Glutamatergic neuron (in vitro differentiated cells): ENCODE results near the gene TMEM247. TPM values are rescaled to one million over a fixed set of nuclear protein-coding genes. Genes with fewer than 3 reads are reported as not detected.

Experiments used
- DNase-seq: peaks from one replicate; pipeline ENCODE4 v3.0.0; 2022
- H3K27ac Mint-ChIP-seq: one replicate; pipeline ENCODE4 v1.8.0; 2020; ENCODE audit warnings: mild to moderate bottlenecking, mixed read lengths, inconsistent platforms; ENCODE audit not compliant: unreplicated experiment
- H3K27me3 Mint-ChIP-seq: one replicate; pipeline ENCODE4 v1.8.0; 2020; ENCODE audit warnings: mild to moderate bottlenecking, moderate library complexity, mixed read lengths, inconsistent platforms; ENCODE audit not compliant: unreplicated experiment
- H3K36me3 Mint-ChIP-seq: one replicate; pipeline ENCODE4 v1.8.0; 2020; ENCODE audit warnings: mild to moderate bottlenecking, mixed read lengths, inconsistent platforms; ENCODE audit not compliant: unreplicated experiment
- H3K4me1 Mint-ChIP-seq: one replicate; pipeline ENCODE4 v1.8.0; 2020; ENCODE audit warnings: mild to moderate bottlenecking, low read depth, mixed read lengths, inconsistent platforms; ENCODE audit not compliant: unreplicated experiment
- H3K4me3 Mint-ChIP-seq: one replicate; pipeline ENCODE4 v1.8.0; 2020; ENCODE audit warnings: mild to moderate bottlenecking, mixed read lengths, inconsistent platforms; ENCODE audit not compliant: unreplicated experiment
- H3K9me3 Mint-ChIP-seq: one replicate; pipeline ENCODE4 v1.8.0; 2020; ENCODE audit warnings: mild to moderate bottlenecking, moderate library complexity, mixed read lengths, inconsistent platforms; ENCODE audit not compliant: unreplicated experiment
- CTCF ChIP-seq: fragments of 200-600 bp; sonication (generic); IDR thresholded peaks from one replicate; pipeline ENCODE4 v1.5.0; 2021; ENCODE audit not compliant: partially characterized antibody, unreplicated experiment
- total RNA-seq: library from RNA; stranded (reverse); fragmentation: NEBNext Ultra II Directional; extraction: Animal tissue kit (Norgen Biotek cat#: 25700); gene quantifications from one replicate; pipeline ENCODE4 v1.2.1, GENCODE V29; 2021; ENCODE audit not compliant: unreplicated experiment

The TMEM247 gene
- total RNA-seq, 1 donor from 2014 or later: not detected

GRCh38 chr2:46480562-46480961 lies 1.2 kb downstream of the TMEM247 start:
- Mint-ChIP-seq H3K27ac (no peak overlapping the region), H3K36me3 (peaks cover 12% of the 10 kb centered on the region), H3K4me3 (no peak overlapping the region), H3K9me3 (peaks cover 4% of the 10 kb centered on the region), H3K4me1 (no peaks in the 10 kb centered on the region), H3K27me3 (no peaks in the 10 kb centered on the region)
- TF ChIP-seq CTCF: no peak
- DNase-seq: no peak

- no peak for TF ChIP-seq CTCF
- peaks cover 4% of the 10 kb centered on the region for H3K9me3 Mint-ChIP-seq
- no peaks in the 10 kb centered on the region for H3K4me1 Mint-ChIP-seq
- peaks cover 12% of the 10 kb centered on the region for H3K36me3 Mint-ChIP-seq
- no peak for DNase-seq
- no peak overlapping the region for H3K4me3 Mint-ChIP-seq
- peaks cover 2% of the 10 kb centered on the region for H3K27me3 Mint-ChIP-seq
- no peak overlapping the region for H3K27ac Mint-ChIP-seq
These were observed 2.1 kb downstream of the TMEM247 start for GRCh38 chr2:46481198-46482193.

GRCh38 chr2:46482490-46482889 lies 3.1 kb downstream of the TMEM247 start:
- Mint-ChIP-seq H3K4me3 (no peak overlapping the region), H3K27me3 (peaks cover 2% of the 10 kb centered on the region), H3K27ac (no peak overlapping the region), H3K36me3 (peaks cover 12% of the 10 kb centered on the region), H3K4me1 (no peaks in the 10 kb centered on the region), H3K9me3 (peaks cover 4% of the 10 kb centered on the region)
- DNase-seq: no peak
- TF ChIP-seq CTCF: no peak

- Mint-ChIP-seq H3K4me1 (peaks cover 8% of the 10 kb centered on the region), H3K27ac (no peak overlapping the region), H3K36me3 (no peaks in the 10 kb centered on the region), H3K4me3 (no peak overlapping the region), H3K9me3 (peaks cover 3% of the 10 kb centered on the region), H3K27me3 (peaks cover 6% of the 10 kb centered on the region)
- TF ChIP-seq CTCF: no peak
- DNase-seq: no peak
These were observed 5.6 kb downstream of the TMEM247 start for GRCh38 chr2:46485002-46485401.

- no peak for TF ChIP-seq CTCF
- DNase-seq: no peak
- Mint-ChIP-seq H3K27ac (no peak overlapping the region), H3K27me3 (peaks cover 7% of the 10 kb centered on the region), H3K36me3 (no peaks in the 10 kb centered on the region), H3K4me3 (no peak overlapping the region), H3K9me3 (no peaks in the 10 kb centered on the region), H3K4me1 (peaks cover 11% of the 10 kb centered on the region)
These were observed 7.1 kb downstream of the TMEM247 start for GRCh38 chr2:46486436-46486835.
